ENCODE results near the gene DACH1.

Gene DACH1

GRCh38 chr13:71613066-71613745 lies 253.8 kb downstream of the DACH1 start:
- no peak overlapping the region for H3K27ac ChIP-seq
- TF ChIP-seq ZFX (IDR thresholded peaks at IDR 0.05) (no peak), CTCF (conservative IDR thresholded peaks at IDR 0.05) (no peak)

- H3K27ac ChIP-seq, result no peak overlapping the region
- TF ChIP-seq ZFX (IDR thresholded peaks at IDR 0.05), result no peak
- no peak for TF ChIP-seq CTCF (conservative IDR thresholded peaks at IDR 0.05)
Observed at GRCh38 chr13:71611292-71611691, 255.7 kb downstream of the DACH1 start.

GRCh38 chr13:71610876-71611275 lies 256.1 kb downstream of the DACH1 start:
- TF ChIP-seq CTCF (conservative IDR thresholded peaks at IDR 0.05) (no peak), ZFX (IDR thresholded peaks at IDR 0.05) (no peak)

GRCh38 chr13:71609271-71609670 lies 257.7 kb downstream of the DACH1 start:
- H3K27ac ChIP-seq, result no peak overlapping the region
- TF ChIP-seq ZFX (IDR thresholded peaks at IDR 0.05) (no peak), CTCF (conservative IDR thresholded peaks at IDR 0.05) (no peak)

More at GRCh38 chr13:71610876-71611275, 256.1 kb downstream of the DACH1 start:
- H3K27ac ChIP-seq, result no peak overlapping the region

- no peak overlapping the region for H3K27ac ChIP-seq
- TF ChIP-seq CTCF (conservative IDR thresholded peaks at IDR 0.05) (no peak), ZFX (IDR thresholded peaks at IDR 0.05) (no peak)
Observed at GRCh38 chr13:71607575-71607974, 259.4 kb downstream of the DACH1 start.

GRCh38 chr13:71606818-71607217 lies 260.2 kb downstream of the DACH1 start:
- no peak for TF ChIP-seq ZFX (IDR thresholded peaks at IDR 0.05)
- no peak for TF ChIP-seq CTCF (conservative IDR thresholded peaks at IDR 0.05)

GRCh38 chr13:71605744-71606143 lies 261.3 kb downstream of the DACH1 start:
- TF ChIP-seq CTCF (conservative IDR thresholded peaks at IDR 0.05) (no peak), ZFX (IDR thresholded peaks at IDR 0.05) (no peak)
- no peak overlapping the region for H3K27ac ChIP-seq

More at GRCh38 chr13:71606818-71607217, 260.2 kb downstream of the DACH1 start:
- H3K27ac ChIP-seq, result no peak overlapping the region
